Calu3 (cell line): ENCODE measurements around the gene PSENEN. TPM values are rescaled to one million over a fixed set of nuclear protein-coding genes. Genes with fewer than 3 reads are reported as not detected.

Experiments used
- BruUV-seq: library from RNA; stranded (reverse); fragments of 400-500 nt; replicated peaks from 2 replicates; lab custom pipeline; 2021; lab: Mats Ljungman, UMichigan
- CTCF ChIA-PET: fragments of 300-600 bp; sonication (Branson Sonifier 250); formaldehyde crosslinking; loops from one replicate; lab custom pipeline; 2022; ENCODE audit warnings: antibody characterized with exemption; lab: Charles Lee
- DNase-seq: peaks from one replicate; pipeline ENCODE4 v3.0.0; 2022
- H3K27ac Mint-ChIP-seq: one replicate; pipeline ENCODE4 v1.8.0; 2022; ENCODE audit warnings: mixed read lengths; ENCODE audit not compliant: unreplicated experiment
- H3K27me3 Mint-ChIP-seq: one replicate; pipeline ENCODE4 v1.8.0; 2022; ENCODE audit warnings: mixed read lengths; ENCODE audit not compliant: unreplicated experiment
- H3K36me3 Mint-ChIP-seq: one replicate; pipeline ENCODE4 v1.8.0; 2022; ENCODE audit warnings: mild to moderate bottlenecking, moderate library complexity, mixed read lengths; ENCODE audit not compliant: insufficient read depth, unreplicated experiment
- H3K4me1 Mint-ChIP-seq: one replicate; pipeline ENCODE4 v1.8.0; 2022; ENCODE audit warnings: mild to moderate bottlenecking, low read depth, mixed read lengths; ENCODE audit not compliant: unreplicated experiment
- H3K4me3 Mint-ChIP-seq: one replicate; pipeline ENCODE4 v1.8.0; 2022; ENCODE audit warnings: mild to moderate bottlenecking, low read depth, moderate library complexity, mixed read lengths; ENCODE audit not compliant: unreplicated experiment
- H3K9me3 Mint-ChIP-seq: one replicate; pipeline ENCODE4 v1.8.0; 2022; ENCODE audit warnings: low read depth, mixed read lengths; ENCODE audit not compliant: unreplicated experiment
- intact Hi-C: fragments of 100-400 bp; cut with micrococcal nuclease; formaldehyde crosslinking; loops from one replicate; pipeline ENCODE4 v1.10.0; 2022; ENCODE audit not compliant: unreplicated experiment
- total RNA-seq: library from RNA; stranded (reverse); gene quantifications from 2 replicates; pipeline ENCODE4 v1.2.3, GENCODE V29; 2022
- TF ChIP-seq, protein P1 (sequence below): fragments of 200-600 bp; IDR thresholded peaks from one replicate; pipeline ENCODE4 v1.8.0; 2022; ENCODE audit warnings: antibody characterized with exemption; ENCODE audit not compliant: unreplicated experiment

The PSENEN gene
- total RNA-seq, 1 experiment from 2014 or later, result 114 TPM

DNA sequence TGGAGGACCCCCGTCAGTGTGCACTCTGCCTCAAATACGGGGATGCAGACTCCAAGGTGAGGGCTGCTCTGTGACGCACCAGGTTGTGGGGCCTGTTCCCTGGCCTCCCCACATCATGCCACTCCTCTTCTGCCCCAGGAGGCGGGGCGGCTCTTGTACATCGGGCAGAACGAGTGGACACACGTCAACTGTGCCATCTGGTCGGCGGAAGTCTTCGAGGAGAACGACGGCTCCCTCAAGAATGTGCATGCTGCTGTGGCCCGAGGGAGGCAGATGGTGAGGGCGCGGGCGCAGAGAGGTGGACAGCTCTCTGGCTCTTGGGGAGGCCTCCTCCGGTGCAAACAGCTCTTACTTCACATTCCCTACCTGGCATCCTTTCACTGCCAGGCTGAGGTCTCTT lies 16.4 kb upstream of the PSENEN start:
- BruUV-seq, result no TSS peak
- no peaks in the 10 kb centered on the region for H3K9me3 Mint-ChIP-seq
- DNase-seq, result no peak

DNA sequence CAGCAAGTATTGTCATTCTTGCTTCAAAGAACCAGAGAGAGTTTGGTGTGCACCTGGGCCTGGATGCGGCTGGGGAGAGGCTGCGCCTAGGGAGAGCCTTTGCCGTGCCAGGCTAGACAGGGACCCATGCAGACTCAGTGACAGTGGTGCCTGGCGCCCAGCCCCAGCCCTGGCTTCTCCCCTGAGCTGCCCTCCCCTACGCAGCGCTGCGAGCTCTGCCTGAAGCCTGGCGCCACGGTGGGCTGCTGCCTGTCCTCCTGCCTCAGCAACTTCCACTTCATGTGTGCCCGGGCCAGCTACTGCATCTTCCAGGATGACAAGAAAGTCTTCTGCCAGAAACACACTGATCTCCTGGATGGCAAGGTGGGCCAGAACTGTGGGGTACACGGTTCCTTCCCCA lies 15.7 kb upstream of the PSENEN start:
- BruUV-seq, result no TSS peak
- CTCF ChIA-PET, result no interaction called here
- TF ChIP-seq, protein P1, sequence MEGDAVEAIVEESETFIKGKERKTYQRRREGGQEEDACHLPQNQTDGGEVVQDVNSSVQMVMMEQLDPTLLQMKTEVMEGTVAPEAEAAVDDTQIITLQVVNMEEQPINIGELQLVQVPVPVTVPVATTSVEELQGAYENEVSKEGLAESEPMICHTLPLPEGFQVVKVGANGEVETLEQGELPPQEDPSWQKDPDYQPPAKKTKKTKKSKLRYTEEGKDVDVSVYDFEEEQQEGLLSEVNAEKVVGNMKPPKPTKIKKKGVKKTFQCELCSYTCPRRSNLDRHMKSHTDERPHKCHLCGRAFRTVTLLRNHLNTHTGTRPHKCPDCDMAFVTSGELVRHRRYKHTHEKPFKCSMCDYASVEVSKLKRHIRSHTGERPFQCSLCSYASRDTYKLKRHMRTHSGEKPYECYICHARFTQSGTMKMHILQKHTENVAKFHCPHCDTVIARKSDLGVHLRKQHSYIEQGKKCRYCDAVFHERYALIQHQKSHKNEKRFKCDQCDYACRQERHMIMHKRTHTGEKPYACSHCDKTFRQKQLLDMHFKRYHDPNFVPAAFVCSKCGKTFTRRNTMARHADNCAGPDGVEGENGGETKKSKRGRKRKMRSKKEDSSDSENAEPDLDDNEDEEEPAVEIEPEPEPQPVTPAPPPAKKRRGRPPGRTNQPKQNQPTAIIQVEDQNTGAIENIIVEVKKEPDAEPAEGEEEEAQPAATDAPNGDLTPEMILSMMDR, result no peak
- Mint-ChIP-seq H3K4me3 (no peak overlapping the region), H3K4me1 (no peaks in the 10 kb centered on the region), H3K9me3 (no peaks in the 10 kb centered on the region), H3K27ac (no peak overlapping the region), H3K36me3 (peaks cover 56% of the 10 kb centered on the region), H3K27me3 (no peaks in the 10 kb centered on the region)
- intact Hi-C loops, result no loop called here
- no peak for DNase-seq

More for the DNA sequence above, 16.4 kb upstream of the PSENEN start:
- CTCF ChIA-PET, result interaction anchor here (0.6 kb wide), 1 partner anchor 34 kb away, joined by 5 read pairs; no protein-coding TSS in a partner anchor
- intact Hi-C loops, result no loop called here
- Mint-ChIP-seq H3K27ac (no peak overlapping the region), H3K4me3 (no peak overlapping the region), H3K4me1 (no peaks in the 10 kb centered on the region), H3K36me3 (peaks cover 56% of the 10 kb centered on the region), H3K27me3 (no peaks in the 10 kb centered on the region)
- TF ChIP-seq, protein P1, result no peak

DNA sequence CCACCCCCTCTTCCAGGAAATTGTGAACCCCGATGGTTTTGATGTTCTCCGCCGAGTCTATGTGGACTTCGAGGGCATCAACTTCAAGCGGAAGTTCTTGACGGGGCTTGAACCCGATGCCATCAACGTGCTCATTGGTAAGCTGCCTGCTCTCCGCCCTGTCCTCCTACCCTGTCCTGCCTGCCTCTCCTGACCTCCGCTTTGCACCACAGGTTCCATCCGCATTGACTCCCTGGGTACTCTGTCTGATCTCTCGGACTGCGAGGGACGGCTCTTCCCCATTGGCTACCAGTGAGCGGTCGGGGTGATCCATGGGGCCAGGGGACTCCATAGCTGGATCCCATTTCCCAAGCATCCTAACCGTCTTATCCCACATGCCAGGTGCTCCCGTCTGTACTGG lies 15.1 kb upstream of the PSENEN start:
- DNase-seq, result no peak
- CTCF ChIA-PET, result interaction anchor here (0.7 kb wide), 1 partner anchor 19 kb away, joined by 3 read pairs; no protein-coding TSS in a partner anchor

DNA sequence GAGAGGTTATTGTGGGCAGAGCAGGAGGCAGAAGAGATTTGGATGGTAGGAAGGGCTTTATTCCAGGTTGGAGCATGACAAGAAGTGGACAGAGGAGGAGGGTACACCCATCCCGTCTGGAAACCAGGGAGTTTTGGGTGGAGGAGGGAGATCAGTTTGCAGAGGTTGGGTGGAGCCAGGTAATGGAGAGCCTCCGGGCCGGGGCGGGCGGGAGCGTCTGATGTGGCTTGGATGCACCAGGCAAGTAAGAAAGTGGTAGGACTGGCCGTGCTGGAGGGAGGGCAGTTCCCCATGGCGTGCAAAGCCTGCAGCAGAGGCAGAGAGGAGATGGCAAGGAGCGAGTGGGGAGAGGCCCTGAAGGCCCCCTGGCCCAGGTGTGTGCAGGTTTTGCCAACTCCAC lies 14.1 kb upstream of the PSENEN start:
- TF ChIP-seq, protein P1, result no peak
- CTCF ChIA-PET, result interaction anchor here (0.6 kb wide), 2 partner anchors 153 to 1369 kb away, joined by 4 to 5 read pairs; no protein-coding TSS in a partner anchor
- Mint-ChIP-seq H3K9me3 (no peaks in the 10 kb centered on the region), H3K27ac (no peak overlapping the region), H3K27me3 (no peaks in the 10 kb centered on the region), H3K4me3 (no peak overlapping the region), H3K4me1 (no peaks in the 10 kb centered on the region), H3K36me3 (peaks cover 54% of the 10 kb centered on the region)
- intact Hi-C loops, result no loop called here
- DNase-seq, result no peak
- no TSS peak for BruUV-seq

More for the DNA sequence above, 15.1 kb upstream of the PSENEN start:
- H3K9me3 Mint-ChIP-seq, result no peaks in the 10 kb centered on the region
- peaks cover 54% of the 10 kb centered on the region for H3K36me3 Mint-ChIP-seq
- no peak overlapping the region for H3K27ac Mint-ChIP-seq
- no peaks in the 10 kb centered on the region for H3K4me1 Mint-ChIP-seq
- no TSS peak for BruUV-seq
- no peaks in the 10 kb centered on the region for H3K27me3 Mint-ChIP-seq
- intact Hi-C loops, result no loop called here
- TF ChIP-seq, protein P1, result no peak
- no peak overlapping the region for H3K4me3 Mint-ChIP-seq
